ES-I3 (cell line): ENCODE results near the gene ANTKMT.

Experiments used
- H3K36me3 ChIP-seq: 2 replicates; pipeline ENCODE4 v1.6.1; 2013; ENCODE audit warnings: mild to moderate bottlenecking, low read length, control low read depth, moderate library complexity; ENCODE audit not compliant: insufficient read depth
- H3K4me1 ChIP-seq: 2 replicates; pipeline ENCODE4 v1.6.1; 2013; ENCODE audit warnings: mild to moderate bottlenecking, control low read depth, low read length; ENCODE audit not compliant: insufficient read depth
- H3K9ac ChIP-seq: 2 replicates; pipeline ENCODE4 v1.6.1; 2013; ENCODE audit warnings: low read depth, mild to moderate bottlenecking, low read length, moderate library complexity
- H3K9me3 ChIP-seq: 2 replicates; pipeline ENCODE4 v1.6.1; 2013; ENCODE audit warnings: mild to moderate bottlenecking, low read length, moderate library complexity; ENCODE audit not compliant: control insufficient read depth, insufficient read depth

ANTKMT gene

GRCh38 chr16:756428-756827, 35.5 kb downstream of the ANTKMT start:
- Histone ChIP-seq H3K9me3 (no peaks in the 10 kb centered on the region), H3K36me3 (no peaks in the 10 kb centered on the region), H3K9ac (no peak overlapping the region), H3K4me1 (peaks cover 11% of the 10 kb centered on the region; the same call in 1 of the 2 replicates)

- H3K9me3 ChIP-seq: no peaks in the 10 kb centered on the region
- no peaks in the 10 kb centered on the region for H3K36me3 ChIP-seq
- no peak overlapping the region for H3K9ac ChIP-seq
- no peaks in the 10 kb centered on the region; the same call in 1 of the 2 replicates for H3K4me1 ChIP-seq
Observed at GRCh38 chr16:759110-759910, 38.4 kb downstream of the ANTKMT start.

- Histone ChIP-seq H3K4me1 (no peaks in the 10 kb centered on the region; the same call in 1 of the 2 replicates), H3K9me3 (no peaks in the 10 kb centered on the region), H3K9ac (no peak overlapping the region)
Observed at GRCh38 chr16:760065-760464, 39.1 kb downstream of the ANTKMT start.

GRCh38 chr16:760545-761343, 39.8 kb downstream of the ANTKMT start, which contains the start of gene MSLN:
MSLN (plus strand) TSS chr16:760734; CDS start chr16:762681, 1,947 bp downstream.
- no peak within 1 kb of the TSS for H3K9ac ChIP-seq
- H3K9me3 ChIP-seq: no peaks in the 10 kb centered on the region

More at GRCh38 chr16:760065-760464, 39.1 kb downstream of the ANTKMT start:
- no peaks in the 10 kb centered on the region for H3K36me3 ChIP-seq

GRCh38 chr16:761625-762513, 40.9 kb downstream of the ANTKMT start:
- no peaks in the 10 kb centered on the region; the same call in 1 of the 2 replicates for H3K4me1 ChIP-seq
- no peak overlapping the region for H3K9ac ChIP-seq
- H3K36me3 ChIP-seq: no peaks in the 10 kb centered on the region
- no peaks in the 10 kb centered on the region for H3K9me3 ChIP-seq

More at GRCh38 chr16:760545-761343, 39.8 kb downstream of the ANTKMT start, which contains the start of gene MSLN:
- no peaks in the 10 kb centered on the region for H3K36me3 ChIP-seq
- no peaks in the 10 kb centered on the region; the same call in 1 of the 2 replicates for H3K4me1 ChIP-seq

- Histone ChIP-seq H3K9me3 (no peaks in the 10 kb centered on the region), H3K36me3 (no peaks in the 10 kb centered on the region), H3K9ac (no peak overlapping the region), H3K4me1 (no peaks in the 10 kb centered on the region; the same call in 1 of the 2 replicates)
Observed at GRCh38 chr16:762595-763268, 41.8 kb downstream of the ANTKMT start.

- Histone ChIP-seq H3K36me3 (no peaks in the 10 kb centered on the region), H3K9me3 (no peaks in the 10 kb centered on the region), H3K4me1 (no peaks in the 10 kb centered on the region; the same call in 1 of the 2 replicates), H3K9ac (no peak overlapping the region)
Observed at GRCh38 chr16:763369-764183, 42.6 kb downstream of the ANTKMT start.

GRCh38 chr16:764184-764750, 43.3 kb downstream of the ANTKMT start:
- Histone ChIP-seq H3K36me3 (no peaks in the 10 kb centered on the region), H3K9ac (no peak overlapping the region), H3K9me3 (no peaks in the 10 kb centered on the region), H3K4me1 (no peaks in the 10 kb centered on the region; the same call in 1 of the 2 replicates)

- no peak overlapping the region for H3K9ac ChIP-seq
- no peaks in the 10 kb centered on the region for H3K9me3 ChIP-seq
- H3K4me1 ChIP-seq: no peaks in the 10 kb centered on the region; the same call in 1 of the 2 replicates
- H3K36me3 ChIP-seq: no peaks in the 10 kb centered on the region
Observed at GRCh38 chr16:764848-765487, 44.0 kb downstream of the ANTKMT start.

GRCh38 chr16:765488-765865, 44.5 kb downstream of the ANTKMT start:
- Histone ChIP-seq H3K9ac (no peak overlapping the region), H3K4me1 (no peaks in the 10 kb centered on the region; the same call in 1 of the 2 replicates), H3K36me3 (no peaks in the 10 kb centered on the region), H3K9me3 (no peaks in the 10 kb centered on the region)

- H3K4me1 ChIP-seq: no peaks in the 10 kb centered on the region
- H3K36me3 ChIP-seq: no peaks in the 10 kb centered on the region
- no peaks in the 10 kb centered on the region for H3K9me3 ChIP-seq
- no peak overlapping the region for H3K9ac ChIP-seq
Observed at GRCh38 chr16:766008-766819, 45.3 kb downstream of the ANTKMT start.
